ENCODE results near the gene TMEM126A. TPM values are rescaled to one million over a fixed set of nuclear protein-coding genes. Genes with fewer than 3 reads are reported as not detected.

Gene TMEM126A
- total and polyA plus RNA-seq, 2 of the 13 experiments (the other 11 are each of a cell fraction or from before 2014, with no cell fraction given) = 59.5 to 66.9 TPM

GRCh38 chr11:85665733-85666132 is 18.0 kb downstream of the TMEM126A start:
- Histone ChIP-seq H2AFZ (ENCODE audit: low read length) (peak overlapping the region; percentile 94), H4K20me1 (ENCODE audit: insufficient read depth, low read length) (peaks cover 29% of the 10 kb centered on the region), H3K9me3 (ENCODE audit: low read length) (no peaks in the 10 kb centered on the region), H3K27ac (ENCODE audit: extremely low read length, insufficient read depth, low read length) (peak overlapping the region; percentile 98), H3K36me3 (replicated peaks in 1 of 2; ENCODE audit: control insufficient read depth in 1 of 2, insufficient read depth in 2 of 2, low read length in 2 of 2) (no peaks in the 10 kb centered on the region), H3K4me1 (ENCODE audit: insufficient read depth, low read length) (peaks cover 32% of the 10 kb centered on the region), H3K79me2 (ENCODE audit: insufficient read depth, low read length) (peaks cover 37% of the 10 kb centered on the region), H3K27me3 (ENCODE audit: control insufficient read depth in 1 of 2, insufficient read depth in 2 of 2, low read length in 2 of 2) (no peaks in the 10 kb centered on the region; a peak in 1 of 5 replicates), H3K9ac (ENCODE audit: insufficient read depth, low read depth, low read length) (peak overlapping the region; percentile 98; the same call in 1 of the 2 replicates), H3K4me2 (ENCODE audit: low read depth, low read length) (peak overlapping the region; percentile 88), H3K4me3 (replicated peaks in 1 of 3; ENCODE audit: insufficient read depth in 1 of 3, low read depth in 2 of 3, low read length in 3 of 3) (peak overlapping the region; percentile 36 to 95 (median 86); a peak in 5 of 6 replicates)
- no TSS peak for BruUV-seq (replicated peaks)
- ChIA-PET POLR2A (interaction anchor here (1.2 to 10.0 kb wide), 2 partner anchors 16 to 38 kb away, joined by 3 to 112 read pairs; partner anchors contain the start of genes TMEM126A and TMEM126B), CTCF (ENCODE audit: low intra/inter-chr PET ratio, low total read pairs) (no interaction called here)
- WGBS (ENCODE audit: low lambda C conversion rate) = 7% methylated on average over 5 of the region's 5 CpGs
- intact Hi-C loops (cut with micrococcal nuclease; ENCODE audit: unreplicated experiment) = loop anchor here (1.0 to 2.0 kb wide), 2 partner anchors 17 to 37 kb away; partner anchors contain the start of gene TMEM126B
- no peak for ATAC-seq
- FAIRE-seq = no peak
- TF ChIP-seq PHB2 (IDR thresholded peaks at IDR 0.05; ENCODE audit: partially characterized antibody) (no peak), GATAD2A (CRISPR knock-in tag; IDR thresholded peaks at IDR 0.05) (no peak), SOX13 (IDR thresholded peaks at IDR 0.05) (no peak), SOX13 (CRISPR knock-in tag; conservative IDR thresholded peaks at IDR 0.05 in 1 of 2, IDR thresholded peaks at IDR 0.05 in 1 of 2) (peak in 1 of 2 experiments; percentile 55; a peak in 2 of 4 replicates), MAFK (conservative IDR thresholded peaks at IDR 0.05 in 1 of 2, IDR thresholded peaks at IDR 0.05 in 1 of 2; ENCODE audit: low read length in 2 of 2) (peak; percentile 15 to 31; a peak in 1 of 4 replicates), ZNF33A (CRISPR knock-in tag; IDR thresholded peaks at IDR 0.05; ENCODE audit: borderline replicate concordance) (no peak), ATF7 (IDR thresholded peaks at IDR 0.05) (peak; percentile 89), ATF7 (CRISPR knock-in tag; IDR thresholded peaks at IDR 0.05) (no peak), CREB1 (IDR thresholded peaks at IDR 0.05) (peak; percentile 90), CREB1 (CRISPR knock-in tag; IDR thresholded peaks at IDR 0.05) (peak; percentile 66), MED1 (CRISPR knock-in tag; IDR thresholded peaks at IDR 0.05) (no peak), MIXL1 (CRISPR knock-in tag; IDR thresholded peaks at IDR 0.05) (0 out of 2 replicates have a peak, but pooled peaks have one; percentile 38), MAFF (IDR thresholded peaks at IDR 0.05; ENCODE audit: low read depth, low read length) (0 out of 2 replicates have a peak, but pooled peaks have one; percentile 34)
- in situ Hi-C loops (cut with HindIII; ENCODE audit: extremely low pct_ligation_motif_present, low pct_unique_long_range_greater_than_20kb) = no loop called here
- DNase-seq (ENCODE audit: low spot score) = no peak

Measured in HepG2 (cell line).